Measurements from ENCODE around the gene TECPR1.

- TF ChIP-seq POLR2AphosphoS5 (IDR thresholded peaks at IDR 0.05; ENCODE audit: low read depth) (no peak), JUNB (IDR thresholded peaks at IDR 0.05; ENCODE audit: unreplicated experiment) (no peak)
- TF ChIP-seq, protein P1, sequence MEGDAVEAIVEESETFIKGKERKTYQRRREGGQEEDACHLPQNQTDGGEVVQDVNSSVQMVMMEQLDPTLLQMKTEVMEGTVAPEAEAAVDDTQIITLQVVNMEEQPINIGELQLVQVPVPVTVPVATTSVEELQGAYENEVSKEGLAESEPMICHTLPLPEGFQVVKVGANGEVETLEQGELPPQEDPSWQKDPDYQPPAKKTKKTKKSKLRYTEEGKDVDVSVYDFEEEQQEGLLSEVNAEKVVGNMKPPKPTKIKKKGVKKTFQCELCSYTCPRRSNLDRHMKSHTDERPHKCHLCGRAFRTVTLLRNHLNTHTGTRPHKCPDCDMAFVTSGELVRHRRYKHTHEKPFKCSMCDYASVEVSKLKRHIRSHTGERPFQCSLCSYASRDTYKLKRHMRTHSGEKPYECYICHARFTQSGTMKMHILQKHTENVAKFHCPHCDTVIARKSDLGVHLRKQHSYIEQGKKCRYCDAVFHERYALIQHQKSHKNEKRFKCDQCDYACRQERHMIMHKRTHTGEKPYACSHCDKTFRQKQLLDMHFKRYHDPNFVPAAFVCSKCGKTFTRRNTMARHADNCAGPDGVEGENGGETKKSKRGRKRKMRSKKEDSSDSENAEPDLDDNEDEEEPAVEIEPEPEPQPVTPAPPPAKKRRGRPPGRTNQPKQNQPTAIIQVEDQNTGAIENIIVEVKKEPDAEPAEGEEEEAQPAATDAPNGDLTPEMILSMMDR (conservative IDR thresholded peaks at IDR 0.05; ENCODE audit: low read depth in 2 of 2), result no peak
Measured at GRCh38 chr7:98244871-98245270, 7.2 kb downstream of the TECPR1 start.

All from GM23338 (cell line).